Measurements from ENCODE around the gene MATN1.

DNA sequence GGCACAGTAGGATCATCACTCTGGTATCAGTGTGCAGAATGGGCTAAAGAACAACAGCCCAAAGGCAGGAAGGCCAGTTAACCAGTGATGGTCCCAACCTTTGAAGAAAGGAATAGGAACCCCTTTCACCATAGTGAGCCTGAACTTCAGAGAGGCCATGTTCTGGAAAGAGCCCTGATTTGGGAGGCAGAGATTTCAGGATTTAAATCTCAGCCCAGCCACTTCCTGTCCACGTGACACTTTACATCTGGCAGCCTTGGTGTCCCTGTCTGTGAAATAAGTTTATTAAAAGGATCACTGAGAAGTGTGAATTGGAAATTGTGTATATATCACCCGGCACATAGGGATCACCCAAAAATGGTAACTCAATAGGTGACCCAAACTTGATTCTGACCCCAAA lies 13.0 kb downstream of the MATN1 start:
- no peak for TF ChIP-seq POLR2AphosphoS5 (IDR thresholded peaks at IDR 0.05; ENCODE audit: insufficient read depth in 1 of 2, low read depth in 1 of 2)
- no peak for TF ChIP-seq POLR2A (IDR thresholded peaks at IDR 0.05)
- no peak for TF ChIP-seq CTCF (IDR thresholded peaks at IDR 0.05)
